NK-92 (cell line): ENCODE measurements around the gene CCT6B.

Experiments used
- DNase-seq: peaks from one replicate; lab custom pipeline; 2025; ENCODE audit not compliant: unreplicated experiment; lab: John Stamatoyannopoulos, UW

The CCT6B gene

GRCh38 chr17:34892461-34893249 is 68.6 kb downstream of the CCT6B start:
- no peak for DNase-seq

- no peak for DNase-seq
Measured at GRCh38 chr17:34886831-34887230, 74.4 kb downstream of the CCT6B start.

GRCh38 chr17:34885076-34885475 is 76.2 kb downstream of the CCT6B start:
- DNase-seq: no peak

GRCh38 chr17:34884597-34884996 is 76.7 kb downstream of the CCT6B start:
- no peak for DNase-seq

GRCh38 chr17:34883106-34884000 is 77.9 kb downstream of the CCT6B start:
- no peak for DNase-seq

GRCh38 chr17:34879146-34879545 is 82.1 kb downstream of the CCT6B start:
- DNase-seq: no peak
